Measurements from ENCODE around the gene BUB1. TPM values are rescaled to one million over a fixed set of nuclear protein-coding genes. Genes with fewer than 3 reads are reported as not detected.
A peak's percentile ranks its signal among the peaks of the same experiment; 100 is the strongest.

BUB1 gene
- total and polyA plus RNA-seq, 2 experiments from 2014 or later, result 17.9 to 64.2 TPM

- TF ChIP-seq, protein P1, sequence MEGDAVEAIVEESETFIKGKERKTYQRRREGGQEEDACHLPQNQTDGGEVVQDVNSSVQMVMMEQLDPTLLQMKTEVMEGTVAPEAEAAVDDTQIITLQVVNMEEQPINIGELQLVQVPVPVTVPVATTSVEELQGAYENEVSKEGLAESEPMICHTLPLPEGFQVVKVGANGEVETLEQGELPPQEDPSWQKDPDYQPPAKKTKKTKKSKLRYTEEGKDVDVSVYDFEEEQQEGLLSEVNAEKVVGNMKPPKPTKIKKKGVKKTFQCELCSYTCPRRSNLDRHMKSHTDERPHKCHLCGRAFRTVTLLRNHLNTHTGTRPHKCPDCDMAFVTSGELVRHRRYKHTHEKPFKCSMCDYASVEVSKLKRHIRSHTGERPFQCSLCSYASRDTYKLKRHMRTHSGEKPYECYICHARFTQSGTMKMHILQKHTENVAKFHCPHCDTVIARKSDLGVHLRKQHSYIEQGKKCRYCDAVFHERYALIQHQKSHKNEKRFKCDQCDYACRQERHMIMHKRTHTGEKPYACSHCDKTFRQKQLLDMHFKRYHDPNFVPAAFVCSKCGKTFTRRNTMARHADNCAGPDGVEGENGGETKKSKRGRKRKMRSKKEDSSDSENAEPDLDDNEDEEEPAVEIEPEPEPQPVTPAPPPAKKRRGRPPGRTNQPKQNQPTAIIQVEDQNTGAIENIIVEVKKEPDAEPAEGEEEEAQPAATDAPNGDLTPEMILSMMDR (IDR thresholded peaks at IDR 0.05; ENCODE audit: low read depth, low read length), result no peak
- Histone ChIP-seq H3K27ac (no peak overlapping the region), H3K4me1 (ENCODE audit: low read depth) (no peaks in the 10 kb centered on the region), H3K36me3 (no peaks in the 10 kb centered on the region), H3K9me3 (ENCODE audit: low read depth) (no peaks in the 10 kb centered on the region), H3K4me3 (no peak overlapping the region), H3K27me3 (no peaks in the 10 kb centered on the region)
- DNase-seq (ENCODE audit: low read depth in 1 of 2, low spot score in 1 of 2), result no peak
Measured at GRCh38 chr2:110720547-110720946, 42.7 kb upstream of the BUB1 start.

DNA sequence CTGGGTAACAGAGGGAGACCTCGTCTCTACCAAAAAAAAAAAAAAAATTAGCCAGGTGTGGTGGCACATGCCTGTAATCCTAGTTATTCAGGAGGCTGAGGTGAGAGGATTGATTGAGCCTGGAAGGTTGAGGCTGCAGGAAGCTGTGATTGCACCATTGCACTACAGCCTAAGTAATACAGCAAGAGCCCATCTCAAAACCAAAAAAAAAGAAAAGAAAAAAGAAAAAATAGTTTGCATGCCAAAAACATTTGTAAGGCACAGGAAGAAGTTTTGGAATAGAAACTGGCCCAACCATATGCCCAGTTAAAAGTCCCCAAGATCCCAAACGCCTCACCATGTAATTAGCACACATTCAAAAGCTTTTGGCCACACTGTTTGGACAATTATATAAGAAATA, 41.1 kb upstream of the BUB1 start:
- TF ChIP-seq, protein P1 (IDR thresholded peaks at IDR 0.05; ENCODE audit: low read depth, low read length), result no peak
- peak in 1 of 2 donors; percentile 16 for DNase-seq (ENCODE audit: low read depth in 1 of 2, low spot score in 1 of 2)
- Histone ChIP-seq H3K36me3 (no peaks in the 10 kb centered on the region), H3K27me3 (no peaks in the 10 kb centered on the region), H3K4me3 (no peak overlapping the region), H3K27ac (no peak overlapping the region), H3K9me3 (ENCODE audit: low read depth) (no peaks in the 10 kb centered on the region), H3K4me1 (ENCODE audit: low read depth) (no peaks in the 10 kb centered on the region)

DNA sequence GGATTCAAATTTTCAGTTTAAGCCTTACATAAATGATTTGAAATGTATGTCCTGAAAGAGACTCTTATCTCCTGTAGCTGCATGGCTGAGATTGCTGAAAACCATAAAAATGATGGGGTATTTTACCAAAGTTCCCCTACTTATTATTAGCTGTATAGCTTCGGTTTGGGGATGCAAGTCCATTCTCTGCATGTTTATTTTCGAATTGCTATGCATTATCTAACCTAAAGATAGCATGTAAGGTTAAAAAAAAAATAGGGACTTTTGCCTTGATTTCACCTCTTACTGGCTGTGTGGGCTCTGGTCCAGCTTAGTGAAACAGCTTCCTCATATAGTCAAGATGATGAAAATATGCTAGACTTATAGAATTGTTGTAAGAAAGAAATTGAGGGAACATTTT, 40.5 kb upstream of the BUB1 start:
- H3K27ac ChIP-seq, result no peak overlapping the region
- TF ChIP-seq, protein P1 (IDR thresholded peaks at IDR 0.05; ENCODE audit: low read depth, low read length), result no peak
- no peaks in the 10 kb centered on the region for H3K4me1 ChIP-seq (ENCODE audit: low read depth)
- H3K36me3 ChIP-seq, result no peaks in the 10 kb centered on the region
- H3K4me3 ChIP-seq, result no peak overlapping the region
- H3K9me3 ChIP-seq (ENCODE audit: low read depth), result no peaks in the 10 kb centered on the region
- H3K27me3 ChIP-seq, result no peaks in the 10 kb centered on the region
- DNase-seq (ENCODE audit: low read depth in 1 of 2, low spot score in 1 of 2), result no peak

DNA sequence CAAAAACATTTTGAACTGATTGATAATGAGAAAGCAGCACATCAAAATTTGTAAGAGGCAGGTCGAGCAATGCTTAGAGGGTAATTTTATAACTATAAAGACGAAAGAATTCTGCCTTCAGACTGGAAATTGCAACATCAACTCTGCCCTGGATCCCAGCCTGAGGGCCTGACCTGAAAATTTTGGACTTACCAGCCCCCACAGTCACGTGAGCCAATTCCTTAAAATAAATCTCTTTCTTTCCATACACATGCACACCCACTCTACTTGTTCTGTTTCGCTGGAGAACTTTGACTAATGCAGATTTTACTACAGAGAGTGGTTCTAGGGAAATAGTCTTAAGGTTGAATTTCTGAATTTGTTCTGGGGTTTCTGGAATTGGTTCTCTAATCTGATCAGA, 39.9 kb upstream of the BUB1 start:
- H3K36me3 ChIP-seq, result no peaks in the 10 kb centered on the region
- H3K9me3 ChIP-seq (ENCODE audit: low read depth), result no peaks in the 10 kb centered on the region
- H3K4me3 ChIP-seq, result no peak overlapping the region
- H3K27me3 ChIP-seq, result no peaks in the 10 kb centered on the region
- DNase-seq (ENCODE audit: low read depth in 1 of 2, low spot score in 1 of 2), result peak in 1 of 2 donors; percentile 66
- H3K27ac ChIP-seq, result no peak overlapping the region
- TF ChIP-seq, protein P1 (IDR thresholded peaks at IDR 0.05; ENCODE audit: low read depth, low read length), result no peak
- H3K4me1 ChIP-seq (ENCODE audit: low read depth), result no peaks in the 10 kb centered on the region

GRCh38 chr2:110716959-110717645, 39.2 kb upstream of the BUB1 start:
- H3K27me3 ChIP-seq, result no peaks in the 10 kb centered on the region
- no peaks in the 10 kb centered on the region for H3K9me3 ChIP-seq (ENCODE audit: low read depth)
- H3K36me3 ChIP-seq, result no peaks in the 10 kb centered on the region
- no peaks in the 10 kb centered on the region for H3K4me1 ChIP-seq (ENCODE audit: low read depth)
- peak in 1 of 2 donors; percentile 61 for DNase-seq (ENCODE audit: low read depth in 1 of 2, low spot score in 1 of 2)
- H3K4me3 ChIP-seq, result no peak overlapping the region
- no peak overlapping the region for H3K27ac ChIP-seq
- TF ChIP-seq, protein P1 (IDR thresholded peaks at IDR 0.05; ENCODE audit: low read depth, low read length), result no peak

Measured in cardiac muscle cell (in vitro differentiated cells and primary cell).